ENCODE results near the gene ECE1.

- TF ChIP-seq CTCF (IDR thresholded peaks at IDR 0.05), result no peak
- no peak for TF ChIP-seq POLR2A (IDR thresholded peaks at IDR 0.05)
- no peak for TF ChIP-seq POLR2AphosphoS5 (IDR thresholded peaks at IDR 0.05)
These were observed 4.2 kb upstream of the ECE1 start for GRCh38 chr1:21294266-21294989.
